ENCODE measurements around the gene DET1.

Gene DET1

DNA sequence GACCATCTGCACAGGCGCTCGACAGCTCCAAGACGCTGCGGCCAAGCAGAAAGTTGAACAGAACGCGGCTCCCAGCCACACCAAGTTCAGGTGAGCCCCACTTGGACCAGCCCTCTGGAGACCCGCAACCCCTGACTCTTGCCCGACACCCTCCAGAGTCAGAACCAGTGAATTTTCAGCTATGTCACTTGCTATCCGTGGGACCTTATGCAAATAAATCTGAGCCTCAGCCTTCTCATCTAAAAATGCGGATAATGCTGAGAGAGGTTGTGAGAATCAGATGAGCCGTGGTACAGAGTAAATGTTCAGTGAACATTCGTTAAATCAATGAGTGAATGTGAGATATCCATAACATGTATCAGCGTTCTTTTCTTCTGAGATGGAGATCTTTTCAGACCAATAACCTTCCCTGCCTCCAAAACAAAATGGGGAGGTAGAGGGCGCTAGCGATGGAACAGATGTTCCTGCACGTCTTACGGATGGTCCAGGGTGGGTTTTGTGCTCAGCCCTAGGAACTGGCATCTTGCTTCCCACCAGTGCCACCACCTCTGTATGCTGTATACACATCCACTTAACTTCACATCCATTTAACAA lies 78.4 kb downstream of the DET1 start:
- H3K4me1 ChIP-seq, result peaks cover 23 to 50% (median 40%) of the 10 kb centered on the region in 10 experiments
- TF ChIP-seq Cebpa-rat (IDR thresholded peaks at IDR 0.05), result no peak

DNA sequence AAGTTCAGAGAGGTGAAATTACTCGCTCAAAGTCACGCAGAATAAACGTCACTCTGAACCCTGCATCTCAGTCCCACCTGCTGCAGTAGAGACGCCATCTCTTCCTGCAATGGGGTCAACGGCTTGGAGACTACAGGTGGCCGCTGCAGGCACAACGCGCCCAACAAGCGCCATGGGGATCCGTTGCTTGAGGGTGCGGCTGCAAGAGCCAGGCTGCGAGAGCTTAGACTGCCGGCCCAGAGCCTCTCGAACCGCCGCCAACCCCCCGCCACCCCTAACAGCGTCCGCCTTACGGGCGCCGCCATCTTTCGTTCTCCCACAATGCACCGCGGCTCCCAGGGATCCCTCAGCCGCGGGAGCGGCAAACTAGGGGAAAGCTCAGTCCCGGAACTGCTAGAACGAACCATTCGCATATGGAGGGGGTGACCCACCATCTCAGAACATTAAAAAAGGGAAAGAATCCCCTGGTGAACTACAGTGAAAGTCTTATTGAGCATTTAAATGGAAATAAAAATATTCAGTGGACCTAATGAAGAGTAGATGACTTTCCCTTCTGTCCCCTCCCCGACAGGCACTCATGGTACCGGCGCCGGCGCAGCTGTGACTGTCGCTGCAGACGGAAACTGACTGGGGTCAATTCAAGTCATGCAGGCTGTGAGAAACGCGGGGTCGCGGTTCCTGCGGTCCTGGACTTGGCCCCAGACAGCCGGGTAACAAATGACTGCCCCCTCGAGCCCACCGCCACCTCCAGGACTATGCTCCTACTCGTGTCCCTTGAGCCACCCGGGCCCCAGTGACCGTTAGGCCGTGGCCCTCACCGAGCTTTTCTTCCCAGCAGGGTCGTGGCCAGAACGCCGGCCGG lies 79.2 kb downstream of the DET1 start, which contains the start of the genes MRPL46 and MRPS11:
TSS of gene MRPL46 (minus strand) at position 316 of the 862 bp plus-strand sequence. CDS start at position 305, 11 bp downstream.
TSS of gene MRPS11 (plus strand) at position 636 of the 862 bp plus-strand sequence. CDS start at position 646, 10 bp downstream.
- peaks cover 41 to 73% (median 64%) of the 10 kb centered on the region in 11 experiments for H3K36me3 ChIP-seq
- H3K4me1 ChIP-seq, result peaks cover 23 to 50% (median 40%) of the 10 kb centered on the region in 10 experiments
- H3K9ac ChIP-seq, result peak within 1 kb of the TSS; percentile 89 to 99 (median 95)
- TF ChIP-seq Cebpa-rat (IDR thresholded peaks at IDR 0.05), result no peak
- H3K27me3 ChIP-seq, result no peaks in the 10 kb centered on the region
- H3K9me3 ChIP-seq (replicated peaks in 1 of 11), result no peaks in the 10 kb centered on the region
- peak within 1 kb of the TSS; percentile 84 to 98 (median 93) for H3K4me2 ChIP-seq
- H3K4me3 ChIP-seq, result peak within 1 kb of the TSS; percentile 81 to 93 (median 87)
- H4K20me1 ChIP-seq, result peaks cover 0 to 18% (median 5%) of the 10 kb centered on the region in 11 experiments; a peak in 5 of 22 replicates
- peak within 1 kb of the TSS; percentile 94 to 99 (median 98) for H3K27ac ChIP-seq

More for the DNA sequence above, 78.4 kb downstream of the DET1 start:
- no peaks in the 10 kb centered on the region for H3K27me3 ChIP-seq
- H3K27ac ChIP-seq, result peak overlapping the region; percentile 94 to 99 (median 98)
- no peaks in the 10 kb centered on the region for H3K9me3 ChIP-seq (replicated peaks in 1 of 11)
- peaks cover 0 to 22% (median 6%) of the 10 kb centered on the region in 11 experiments; a peak in 6 of 22 replicates for H4K20me1 ChIP-seq
- peaks cover 41 to 73% (median 64%) of the 10 kb centered on the region in 11 experiments for H3K36me3 ChIP-seq
- peak overlapping the region; percentile 84 to 98 (median 92) for H3K4me2 ChIP-seq
- peak overlapping the region; percentile 89 to 99 (median 95) for H3K9ac ChIP-seq
- H3K4me3 ChIP-seq, result peak overlapping the region; percentile 81 to 93 (median 87)

DNA sequence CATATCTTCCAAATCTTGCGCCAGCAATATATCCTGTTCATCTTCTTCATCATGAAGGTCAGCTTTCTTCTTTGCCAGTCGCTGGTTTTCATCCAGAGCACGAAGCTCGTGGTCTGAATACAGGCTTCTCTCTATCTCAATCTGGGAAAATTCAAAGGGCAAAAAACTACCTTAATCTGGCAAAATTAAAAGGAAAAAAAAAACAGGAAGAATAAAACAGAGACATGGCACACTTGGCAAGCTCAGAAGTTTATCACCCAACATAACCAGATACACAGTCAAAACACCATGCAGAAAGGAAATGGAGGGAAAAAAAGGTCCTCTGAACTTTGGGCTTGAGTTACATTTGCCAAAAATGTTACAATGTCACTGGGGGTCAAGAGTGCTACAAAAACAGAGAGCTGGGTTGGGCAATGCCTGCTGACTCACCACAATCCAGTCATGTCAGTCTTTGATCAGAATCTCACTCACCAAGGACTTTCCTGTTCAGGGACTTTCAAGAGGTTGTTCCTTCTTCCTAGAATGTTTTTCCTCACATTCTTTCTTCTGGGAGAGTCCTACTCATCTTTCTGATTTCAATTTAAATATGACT lies 80.8 kb downstream of the DET1 start:
- Histone ChIP-seq H3K4me1 (peaks cover 23 to 48% (median 40%) of the 10 kb centered on the region in 10 experiments), H3K4me2 (peak overlapping the region; percentile 84 to 98 (median 92)), H3K36me3 (peaks cover 44 to 73% (median 65%) of the 10 kb centered on the region in 11 experiments), H3K4me3 (peak overlapping the region; percentile 81 to 93 (median 87); a peak in 14 of 20 replicates), H3K27me3 (no peaks in the 10 kb centered on the region), H3K9me3 (replicated peaks in 1 of 11) (no peaks in the 10 kb centered on the region), H3K9ac (peak overlapping the region in 9 of 11 experiments; percentile 89 to 99 (median 94); a peak in 14 of 22 replicates), H4K20me1 (0 out of 22 replicates have a peak, but pooled peaks cover 0 to 2% (median 0%) of the 10 kb centered on the region in 11 experiments), H3K27ac (peak overlapping the region in 9 of 11 experiments; percentile 94 to 99 (median 98); a peak in 17 of 22 replicates)
- peak in 3 of 11 experiments; percentile 24 to 66 (median 33); a peak in 3 of 22 replicates for TF ChIP-seq Cebpa-rat (IDR thresholded peaks at IDR 0.05)

DNA sequence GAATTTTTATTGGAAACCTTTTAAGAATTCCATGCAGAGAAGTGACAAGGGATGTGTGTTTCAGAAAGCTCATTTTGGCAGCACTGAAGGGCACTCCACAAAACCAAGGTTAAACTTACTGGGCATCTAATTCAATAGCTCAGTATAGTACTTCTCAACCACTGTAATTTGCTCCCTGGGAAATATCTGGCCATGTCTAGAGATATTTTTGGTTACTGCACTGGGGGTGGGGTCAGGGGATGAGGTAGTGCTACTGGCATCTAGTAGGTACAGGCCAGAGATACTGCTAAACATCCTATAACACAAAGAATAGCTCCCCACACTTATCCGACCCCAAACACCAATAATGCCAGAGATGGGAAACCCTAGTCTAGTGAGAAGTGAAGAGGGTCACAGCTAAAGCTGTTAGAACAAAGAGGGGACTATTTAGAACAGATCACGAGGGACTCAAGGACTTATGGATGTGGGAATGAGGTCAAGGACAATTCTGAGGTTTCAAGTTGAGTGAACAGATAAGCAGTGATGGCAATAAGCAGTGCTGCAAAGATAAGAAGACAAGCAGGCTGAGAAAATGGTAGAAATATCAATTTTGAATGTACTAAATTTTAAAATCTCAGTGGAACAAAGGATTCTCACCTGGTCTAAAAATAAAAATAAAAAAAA lies 82.5 kb downstream of the DET1 start:
- Histone ChIP-seq H3K9ac (no peak overlapping the region), H3K27ac (no peak overlapping the region), H3K9me3 (replicated peaks in 1 of 11) (no peaks in the 10 kb centered on the region), H3K36me3 (peaks cover 61 to 73% (median 70%) of the 10 kb centered on the region in 11 experiments), H3K4me2 (no peak overlapping the region), H3K4me1 (peaks cover 23 to 32% (median 29%) of the 10 kb centered on the region in 10 experiments), H3K4me3 (no peak overlapping the region), H4K20me1 (no peaks in the 10 kb centered on the region), H3K27me3 (no peaks in the 10 kb centered on the region)
- no peak for TF ChIP-seq Cebpa-rat (IDR thresholded peaks at IDR 0.05)
